GM23338 (cell line): Measurements from ENCODE around the gene MYO5B.

Experiments
- CREB1 ChIP-seq: fragments of 250-450 bp; sonication (Bioruptor Pico); IDR thresholded peaks from 2 replicates; pipeline ENCODE4 v1.5.0; 2020; ENCODE audit warnings: low read depth, mild to moderate bottlenecking, moderate library complexity
- EZH2 ChIP-seq: fragments of 200-600 bp; sonication (generic); IDR thresholded peaks from one replicate; pipeline ENCODE4 v1.8.0; 2017; ENCODE audit warnings: antibody characterized with exemption, mild to moderate bottlenecking, low read depth; ENCODE audit not compliant: unreplicated experiment
- EZH2phosphoT487 ChIP-seq: fragments of 200-600 bp; sonication (generic); IDR thresholded peaks from one replicate; pipeline ENCODE4 v1.8.1; 2018; ENCODE audit warnings: antibody characterized with exemption; ENCODE audit not compliant: unreplicated experiment
- JUNB ChIP-seq: IDR thresholded peaks from one replicate; pipeline ENCODE4 v1.6.1; 2016; ENCODE audit warnings: antibody characterized with exemption; ENCODE audit not compliant: unreplicated experiment
- POLR2AphosphoS5 ChIP-seq: IDR thresholded peaks from 2 replicates; pipeline ENCODE4 v1.6.1; 2016; ENCODE audit warnings: antibody characterized with exemption, low read depth
- STAT1 ChIP-seq: IDR thresholded peaks from one replicate; pipeline ENCODE4 v1.6.1; 2016; ENCODE audit warnings: antibody characterized with exemption; ENCODE audit not compliant: unreplicated experiment
- ZNF114 ChIP-seq: fragments of 250-450 bp; sonication (Bioruptor Pico); IDR thresholded peaks from 2 replicates; pipeline ENCODE4 v1.5.0; 2020; ENCODE audit warnings: mild to moderate bottlenecking, moderate library complexity
- TF ChIP-seq, protein P1 (sequence below), 2 experiments: fragments of 200-600 bp in 1 of 2; sonication (generic) in 1 of 2; conservative IDR thresholded peaks; 2 replicates each; pipeline versions ENCODE4 v1.5.1 to v1.6.1; 2016 to 2017; ENCODE audit warnings: antibody characterized with exemption in 2 of 2, low read depth in 2 of 2, mild to moderate bottlenecking in 2 of 2, moderate library complexity in 1 of 2
- TF ChIP-seq, protein P2 (sequence below): IDR thresholded peaks from 2 replicates; pipeline ENCODE4 v1.6.1; 2016; ENCODE audit warnings: antibody characterized with exemption
- TF ChIP-seq, protein P3 (sequence below): IDR thresholded peaks from one replicate; pipeline ENCODE4 v1.6.1; 2018; ENCODE audit warnings: antibody characterized with exemption; ENCODE audit not compliant: unreplicated experiment
- TF ChIP-seq, protein P4 (sequence below): fragments of 250-450 bp; sonication (Bioruptor Pico); IDR thresholded peaks from 2 replicates; pipeline ENCODE4 v1.5.0; 2020; ENCODE audit warnings: mild to moderate bottlenecking, moderate library complexity

DNA sequence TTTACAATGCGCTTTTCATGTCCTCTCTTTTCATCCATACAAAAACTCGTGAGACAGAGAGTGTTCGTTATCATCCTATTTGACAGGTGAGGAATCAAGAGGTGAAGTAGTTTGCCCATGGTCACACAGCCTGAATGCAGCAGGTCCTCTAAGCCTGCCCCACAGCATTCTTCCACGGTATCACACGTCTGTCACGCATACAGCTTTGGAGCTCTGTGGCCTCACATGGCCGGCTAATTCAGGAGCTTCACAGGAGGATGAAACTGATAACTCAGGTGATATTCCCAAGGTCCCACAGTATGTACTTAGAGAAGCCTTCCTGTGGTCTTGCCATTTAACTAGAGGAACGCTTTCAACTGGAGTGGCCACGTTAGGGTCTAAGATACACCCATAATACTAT is 59.0 kb downstream of the MYO5B start:
- TF ChIP-seq, protein P1, sequence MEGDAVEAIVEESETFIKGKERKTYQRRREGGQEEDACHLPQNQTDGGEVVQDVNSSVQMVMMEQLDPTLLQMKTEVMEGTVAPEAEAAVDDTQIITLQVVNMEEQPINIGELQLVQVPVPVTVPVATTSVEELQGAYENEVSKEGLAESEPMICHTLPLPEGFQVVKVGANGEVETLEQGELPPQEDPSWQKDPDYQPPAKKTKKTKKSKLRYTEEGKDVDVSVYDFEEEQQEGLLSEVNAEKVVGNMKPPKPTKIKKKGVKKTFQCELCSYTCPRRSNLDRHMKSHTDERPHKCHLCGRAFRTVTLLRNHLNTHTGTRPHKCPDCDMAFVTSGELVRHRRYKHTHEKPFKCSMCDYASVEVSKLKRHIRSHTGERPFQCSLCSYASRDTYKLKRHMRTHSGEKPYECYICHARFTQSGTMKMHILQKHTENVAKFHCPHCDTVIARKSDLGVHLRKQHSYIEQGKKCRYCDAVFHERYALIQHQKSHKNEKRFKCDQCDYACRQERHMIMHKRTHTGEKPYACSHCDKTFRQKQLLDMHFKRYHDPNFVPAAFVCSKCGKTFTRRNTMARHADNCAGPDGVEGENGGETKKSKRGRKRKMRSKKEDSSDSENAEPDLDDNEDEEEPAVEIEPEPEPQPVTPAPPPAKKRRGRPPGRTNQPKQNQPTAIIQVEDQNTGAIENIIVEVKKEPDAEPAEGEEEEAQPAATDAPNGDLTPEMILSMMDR (conservative IDR thresholded peaks at IDR 0.05; ENCODE audit: low read depth in 2 of 2), result no peak
- TF ChIP-seq EZH2 (no peak), CREB1 (CRISPR knock-in tag) (no peak), EZH2phosphoT487 (no peak), POLR2AphosphoS5 (no peak), ZNF114 (CRISPR knock-in tag) (no peak), JUNB (no peak), STAT1 (no peak)
- TF ChIP-seq, protein P2, sequence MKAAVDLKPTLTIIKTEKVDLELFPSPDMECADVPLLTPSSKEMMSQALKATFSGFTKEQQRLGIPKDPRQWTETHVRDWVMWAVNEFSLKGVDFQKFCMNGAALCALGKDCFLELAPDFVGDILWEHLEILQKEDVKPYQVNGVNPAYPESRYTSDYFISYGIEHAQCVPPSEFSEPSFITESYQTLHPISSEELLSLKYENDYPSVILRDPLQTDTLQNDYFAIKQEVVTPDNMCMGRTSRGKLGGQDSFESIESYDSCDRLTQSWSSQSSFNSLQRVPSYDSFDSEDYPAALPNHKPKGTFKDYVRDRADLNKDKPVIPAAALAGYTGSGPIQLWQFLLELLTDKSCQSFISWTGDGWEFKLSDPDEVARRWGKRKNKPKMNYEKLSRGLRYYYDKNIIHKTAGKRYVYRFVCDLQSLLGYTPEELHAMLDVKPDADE, result no peak
- TF ChIP-seq, protein P3, sequence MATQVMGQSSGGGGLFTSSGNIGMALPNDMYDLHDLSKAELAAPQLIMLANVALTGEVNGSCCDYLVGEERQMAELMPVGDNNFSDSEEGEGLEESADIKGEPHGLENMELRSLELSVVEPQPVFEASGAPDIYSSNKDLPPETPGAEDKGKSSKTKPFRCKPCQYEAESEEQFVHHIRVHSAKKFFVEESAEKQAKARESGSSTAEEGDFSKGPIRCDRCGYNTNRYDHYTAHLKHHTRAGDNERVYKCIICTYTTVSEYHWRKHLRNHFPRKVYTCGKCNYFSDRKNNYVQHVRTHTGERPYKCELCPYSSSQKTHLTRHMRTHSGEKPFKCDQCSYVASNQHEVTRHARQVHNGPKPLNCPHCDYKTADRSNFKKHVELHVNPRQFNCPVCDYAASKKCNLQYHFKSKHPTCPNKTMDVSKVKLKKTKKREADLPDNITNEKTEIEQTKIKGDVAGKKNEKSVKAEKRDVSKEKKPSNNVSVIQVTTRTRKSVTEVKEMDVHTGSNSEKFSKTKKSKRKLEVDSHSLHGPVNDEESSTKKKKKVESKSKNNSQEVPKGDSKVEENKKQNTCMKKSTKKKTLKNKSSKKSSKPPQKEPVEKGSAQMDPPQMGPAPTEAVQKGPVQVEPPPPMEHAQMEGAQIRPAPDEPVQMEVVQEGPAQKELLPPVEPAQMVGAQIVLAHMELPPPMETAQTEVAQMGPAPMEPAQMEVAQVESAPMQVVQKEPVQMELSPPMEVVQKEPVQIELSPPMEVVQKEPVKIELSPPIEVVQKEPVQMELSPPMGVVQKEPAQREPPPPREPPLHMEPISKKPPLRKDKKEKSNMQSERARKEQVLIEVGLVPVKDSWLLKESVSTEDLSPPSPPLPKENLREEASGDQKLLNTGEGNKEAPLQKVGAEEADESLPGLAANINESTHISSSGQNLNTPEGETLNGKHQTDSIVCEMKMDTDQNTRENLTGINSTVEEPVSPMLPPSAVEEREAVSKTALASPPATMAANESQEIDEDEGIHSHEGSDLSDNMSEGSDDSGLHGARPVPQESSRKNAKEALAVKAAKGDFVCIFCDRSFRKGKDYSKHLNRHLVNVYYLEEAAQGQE, result no peak
- TF ChIP-seq, protein P4, sequence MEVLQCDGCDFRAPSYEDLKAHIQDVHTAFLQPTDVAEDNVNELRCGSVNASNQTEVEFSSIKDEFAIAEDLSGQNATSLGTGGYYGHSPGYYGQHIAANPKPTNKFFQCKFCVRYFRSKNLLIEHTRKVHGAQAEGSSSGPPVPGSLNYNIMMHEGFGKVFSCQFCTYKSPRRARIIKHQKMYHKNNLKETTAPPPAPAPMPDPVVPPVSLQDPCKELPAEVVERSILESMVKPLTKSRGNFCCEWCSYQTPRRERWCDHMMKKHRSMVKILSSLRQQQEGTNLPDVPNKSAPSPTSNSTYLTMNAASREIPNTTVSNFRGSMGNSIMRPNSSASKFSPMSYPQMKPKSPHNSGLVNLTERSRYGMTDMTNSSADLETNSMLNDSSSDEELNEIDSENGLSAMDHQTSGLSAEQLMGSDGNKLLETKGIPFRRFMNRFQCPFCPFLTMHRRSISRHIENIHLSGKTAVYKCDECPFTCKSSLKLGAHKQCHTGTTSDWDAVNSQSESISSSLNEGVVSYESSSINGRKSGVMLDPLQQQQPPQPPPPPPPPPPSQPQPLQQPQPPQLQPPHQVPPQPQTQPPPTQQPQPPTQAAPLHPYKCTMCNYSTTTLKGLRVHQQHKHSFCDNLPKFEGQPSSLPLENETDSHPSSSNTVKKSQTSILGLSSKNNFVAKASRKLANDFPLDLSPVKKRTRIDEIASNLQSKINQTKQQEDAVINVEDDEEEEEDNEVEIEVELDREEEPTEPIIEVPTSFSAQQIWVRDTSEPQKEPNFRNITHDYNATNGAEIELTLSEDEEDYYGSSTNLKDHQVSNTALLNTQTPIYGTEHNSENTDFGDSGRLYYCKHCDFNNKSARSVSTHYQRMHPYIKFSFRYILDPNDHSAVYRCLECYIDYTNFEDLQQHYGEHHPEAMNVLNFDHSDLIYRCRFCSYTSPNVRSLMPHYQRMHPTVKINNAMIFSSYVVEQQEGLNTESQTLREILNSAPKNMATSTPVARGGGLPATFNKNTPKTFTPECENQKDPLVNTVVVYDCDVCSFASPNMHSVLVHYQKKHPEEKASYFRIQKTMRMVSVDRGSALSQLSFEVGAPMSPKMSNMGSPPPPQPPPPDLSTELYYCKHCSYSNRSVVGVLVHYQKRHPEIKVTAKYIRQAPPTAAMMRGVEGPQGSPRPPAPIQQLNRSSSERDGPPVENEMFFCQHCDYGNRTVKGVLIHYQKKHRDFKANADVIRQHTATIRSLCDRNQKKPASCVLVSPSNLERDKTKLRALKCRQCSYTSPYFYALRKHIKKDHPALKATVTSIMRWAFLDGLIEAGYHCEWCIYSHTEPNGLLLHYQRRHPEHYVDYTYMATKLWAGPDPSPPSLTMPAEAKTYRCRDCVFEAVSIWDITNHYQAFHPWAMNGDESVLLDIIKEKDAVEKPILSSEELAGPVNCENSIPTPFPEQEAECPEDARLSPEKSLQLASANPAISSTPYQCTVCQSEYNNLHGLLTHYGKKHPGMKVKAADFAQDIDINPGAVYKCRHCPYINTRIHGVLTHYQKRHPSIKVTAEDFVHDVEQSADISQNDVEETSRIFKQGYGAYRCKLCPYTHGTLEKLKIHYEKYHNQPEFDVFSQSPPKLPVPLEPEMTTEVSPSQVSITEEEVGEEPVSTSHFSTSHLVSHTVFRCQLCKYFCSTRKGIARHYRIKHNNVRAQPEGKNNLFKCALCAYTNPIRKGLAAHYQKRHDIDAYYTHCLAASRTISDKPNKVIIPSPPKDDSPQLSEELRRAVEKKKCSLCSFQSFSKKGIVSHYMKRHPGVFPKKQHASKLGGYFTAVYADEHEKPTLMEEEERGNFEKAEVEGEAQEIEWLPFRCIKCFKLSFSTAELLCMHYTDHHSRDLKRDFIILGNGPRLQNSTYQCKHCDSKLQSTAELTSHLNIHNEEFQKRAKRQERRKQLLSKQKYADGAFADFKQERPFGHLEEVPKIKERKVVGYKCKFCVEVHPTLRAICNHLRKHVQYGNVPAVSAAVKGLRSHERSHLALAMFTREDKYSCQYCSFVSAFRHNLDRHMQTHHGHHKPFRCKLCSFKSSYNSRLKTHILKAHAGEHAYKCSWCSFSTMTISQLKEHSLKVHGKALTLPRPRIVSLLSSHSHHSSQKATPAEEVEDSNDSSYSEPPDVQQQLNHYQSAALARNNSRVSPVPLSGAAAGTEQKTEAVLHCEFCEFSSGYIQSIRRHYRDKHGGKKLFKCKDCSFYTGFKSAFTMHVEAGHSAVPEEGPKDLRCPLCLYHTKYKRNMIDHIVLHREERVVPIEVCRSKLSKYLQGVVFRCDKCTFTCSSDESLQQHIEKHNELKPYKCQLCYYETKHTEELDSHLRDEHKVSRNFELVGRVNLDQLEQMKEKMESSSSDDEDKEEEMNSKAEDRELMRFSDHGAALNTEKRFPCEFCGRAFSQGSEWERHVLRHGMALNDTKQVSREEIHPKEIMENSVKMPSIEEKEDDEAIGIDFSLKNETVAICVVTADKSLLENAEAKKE (CRISPR knock-in tag), result no peak
